ENCODE measurements around the gene GADD45G. TPM values are rescaled to one million over a fixed set of nuclear protein-coding genes. Genes with fewer than 3 reads are reported as not detected.

The GADD45G gene
- total RNA-seq, 1 experiment from 2014 or later = 10.6 TPM

- no peak for TF ChIP-seq GRHL2 (CRISPR knock-in tag; IDR thresholded peaks at IDR 0.05; ENCODE audit: insufficient replicate concordance, severe bottlenecking)
- TF ChIP-seq CBFB (CRISPR knock-in tag; IDR thresholded peaks at IDR 0.05; ENCODE audit: low read depth) = no peak
- no peak for TF ChIP-seq ELF4 (CRISPR knock-in tag; IDR thresholded peaks at IDR 0.05; ENCODE audit: low read depth)
- TF ChIP-seq ZBTB21 (CRISPR knock-in tag; IDR thresholded peaks at IDR 0.05; ENCODE audit: borderline replicate concordance) = no peak
- TF ChIP-seq NR3C1 (CRISPR knock-in tag; conservative IDR thresholded peaks at IDR 0.05; ENCODE audit: low read depth) = no peak
- TF ChIP-seq, protein P1, sequence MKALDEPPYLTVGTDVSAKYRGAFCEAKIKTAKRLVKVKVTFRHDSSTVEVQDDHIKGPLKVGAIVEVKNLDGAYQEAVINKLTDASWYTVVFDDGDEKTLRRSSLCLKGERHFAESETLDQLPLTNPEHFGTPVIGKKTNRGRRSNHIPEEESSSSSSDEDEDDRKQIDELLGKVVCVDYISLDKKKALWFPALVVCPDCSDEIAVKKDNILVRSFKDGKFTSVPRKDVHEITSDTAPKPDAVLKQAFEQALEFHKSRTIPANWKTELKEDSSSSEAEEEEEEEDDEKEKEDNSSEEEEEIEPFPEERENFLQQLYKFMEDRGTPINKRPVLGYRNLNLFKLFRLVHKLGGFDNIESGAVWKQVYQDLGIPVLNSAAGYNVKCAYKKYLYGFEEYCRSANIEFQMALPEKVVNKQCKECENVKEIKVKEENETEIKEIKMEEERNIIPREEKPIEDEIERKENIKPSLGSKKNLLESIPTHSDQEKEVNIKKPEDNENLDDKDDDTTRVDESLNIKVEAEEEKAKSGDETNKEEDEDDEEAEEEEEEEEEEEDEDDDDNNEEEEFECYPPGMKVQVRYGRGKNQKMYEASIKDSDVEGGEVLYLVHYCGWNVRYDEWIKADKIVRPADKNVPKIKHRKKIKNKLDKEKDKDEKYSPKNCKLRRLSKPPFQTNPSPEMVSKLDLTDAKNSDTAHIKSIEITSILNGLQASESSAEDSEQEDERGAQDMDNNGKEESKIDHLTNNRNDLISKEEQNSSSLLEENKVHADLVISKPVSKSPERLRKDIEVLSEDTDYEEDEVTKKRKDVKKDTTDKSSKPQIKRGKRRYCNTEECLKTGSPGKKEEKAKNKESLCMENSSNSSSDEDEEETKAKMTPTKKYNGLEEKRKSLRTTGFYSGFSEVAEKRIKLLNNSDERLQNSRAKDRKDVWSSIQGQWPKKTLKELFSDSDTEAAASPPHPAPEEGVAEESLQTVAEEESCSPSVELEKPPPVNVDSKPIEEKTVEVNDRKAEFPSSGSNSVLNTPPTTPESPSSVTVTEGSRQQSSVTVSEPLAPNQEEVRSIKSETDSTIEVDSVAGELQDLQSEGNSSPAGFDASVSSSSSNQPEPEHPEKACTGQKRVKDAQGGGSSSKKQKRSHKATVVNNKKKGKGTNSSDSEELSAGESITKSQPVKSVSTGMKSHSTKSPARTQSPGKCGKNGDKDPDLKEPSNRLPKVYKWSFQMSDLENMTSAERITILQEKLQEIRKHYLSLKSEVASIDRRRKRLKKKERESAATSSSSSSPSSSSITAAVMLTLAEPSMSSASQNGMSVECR (CRISPR knock-in tag; IDR thresholded peaks at IDR 0.05; ENCODE audit: borderline replicate concordance) = no peak
- TF ChIP-seq, protein P2, sequence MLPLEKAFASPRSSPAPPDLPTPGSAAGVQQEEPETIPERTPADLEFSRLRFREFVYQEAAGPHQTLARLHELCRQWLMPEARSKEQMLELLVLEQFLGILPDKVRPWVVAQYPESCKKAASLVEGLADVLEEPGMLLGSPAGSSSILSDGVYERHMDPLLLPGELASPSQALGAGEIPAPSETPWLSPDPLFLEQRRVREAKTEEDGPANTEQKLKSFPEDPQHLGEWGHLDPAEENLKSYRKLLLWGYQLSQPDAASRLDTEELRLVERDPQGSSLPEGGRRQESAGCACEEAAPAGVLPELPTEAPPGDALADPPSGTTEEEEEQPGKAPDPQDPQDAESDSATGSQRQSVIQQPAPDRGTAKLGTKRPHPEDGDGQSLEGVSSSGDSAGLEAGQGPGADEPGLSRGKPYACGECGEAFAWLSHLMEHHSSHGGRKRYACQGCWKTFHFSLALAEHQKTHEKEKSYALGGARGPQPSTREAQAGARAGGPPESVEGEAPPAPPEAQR (CRISPR knock-in tag; IDR thresholded peaks at IDR 0.05) = no peak
- TF ChIP-seq ZNF425 (CRISPR knock-in tag; conservative IDR thresholded peaks at IDR 0.05) = no peak
- TF ChIP-seq ATF3 (CRISPR knock-in tag; conservative IDR thresholded peaks at IDR 0.05) = no peak
Measured at GRCh38 chr9:89615661-89616060, 10.8 kb downstream of the GADD45G start (continued).

DNA sequence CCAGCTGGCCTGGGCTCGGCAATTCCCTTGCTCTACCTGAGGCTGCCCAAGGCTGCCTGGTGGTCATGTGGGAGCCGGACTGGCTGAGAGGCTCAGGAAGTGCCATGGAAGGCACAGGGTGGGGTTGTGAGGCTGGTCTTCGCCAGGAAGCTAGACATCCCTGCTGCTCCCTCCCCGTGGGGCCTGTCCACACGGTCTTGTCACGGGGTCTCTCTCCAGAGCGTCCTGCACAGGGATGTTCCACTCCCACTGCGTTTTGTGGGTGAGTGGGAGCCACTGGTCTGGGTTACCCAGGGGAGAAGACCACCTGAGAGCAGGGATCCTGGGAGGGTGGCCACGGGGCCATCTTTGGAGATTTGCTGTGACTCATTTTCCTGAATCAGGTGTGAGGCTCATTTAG is 11.6 kb downstream of the GADD45G start:
- peaks cover 9% of the 10 kb centered on the region for H3K9me3 Mint-ChIP-seq
- H3K27me3 Mint-ChIP-seq (ENCODE audit: low read depth) = peaks cover 8% of the 10 kb centered on the region
- H3K27ac Mint-ChIP-seq = no peak overlapping the region
- DNase-seq (ENCODE audit: low spot score) (no peak), ATAC-seq (no peak)
- peaks cover 24% of the 10 kb centered on the region for H3K4me1 Mint-ChIP-seq
- POLR2A ChIA-PET = interaction anchor here (1.9 kb wide), 1 partner anchor 12 kb away, joined by 7 read pairs; the partner anchor contains the start of gene GADD45G
- H3K36me3 Mint-ChIP-seq = peaks cover 12% of the 10 kb centered on the region
- CTCF ChIA-PET = interaction anchor here (0.6 to 2.1 kb wide), 3 partner anchors 13 to 198 kb away, joined by 3 to 14 read pairs (median 4); no protein-coding TSS in a partner anchor
- no peak for TF ChIP-seq NFE2L1 (CRISPR knock-in tag; IDR thresholded peaks at IDR 0.05)
- TF ChIP-seq TEAD4 (CRISPR knock-in tag; IDR thresholded peaks at IDR 0.05) = no peak
- no peak overlapping the region for H3K4me3 Mint-ChIP-seq

DNA sequence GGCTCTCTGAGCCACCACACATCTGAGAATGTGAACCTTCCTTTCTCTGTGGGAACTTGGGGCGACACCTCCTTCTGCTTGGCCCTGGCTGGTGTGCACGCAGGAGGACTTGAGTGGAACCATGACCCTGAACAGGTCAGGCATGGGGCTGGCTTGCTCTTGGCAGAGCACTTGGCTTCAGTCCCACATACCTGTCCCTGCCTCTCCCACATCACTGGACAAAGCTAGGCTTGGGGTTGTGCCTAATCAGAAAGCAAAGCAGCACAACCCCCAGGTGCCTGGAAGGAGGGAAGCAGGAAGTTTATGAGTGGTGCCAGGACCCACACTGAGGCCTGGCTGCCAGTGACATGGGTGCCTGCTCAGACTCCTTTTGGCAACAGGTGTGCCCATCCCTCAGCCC is 13.2 kb downstream of the GADD45G start:
- Mint-ChIP-seq H3K4me1 (peaks cover 36% of the 10 kb centered on the region), H3K27ac (no peak overlapping the region), H3K9me3 (no peaks in the 10 kb centered on the region), H3K27me3 (ENCODE audit: low read depth) (no peaks in the 10 kb centered on the region; the same call in 1 of the 2 replicates), H3K4me3 (no peak overlapping the region), H3K36me3 (peaks cover under 1% of the 10 kb centered on the region; the same call in 1 of the 2 replicates)
- DNase-seq (ENCODE audit: low spot score) (no peak), ATAC-seq (no peak)
- ChIA-PET POLR2A (no interaction called here), CTCF (interaction anchor here (0.5 to 1.5 kb wide), 3 partner anchors 14 to 36 kb away, joined by 3 read pairs; no protein-coding TSS in a partner anchor)
- TF ChIP-seq FOXP1 (CRISPR knock-in tag; IDR thresholded peaks at IDR 0.05; ENCODE audit: borderline replicate concordance) (no peak), MYBL2 (CRISPR knock-in tag; IDR thresholded peaks at IDR 0.05) (no peak), CBFB (CRISPR knock-in tag; IDR thresholded peaks at IDR 0.05; ENCODE audit: low read depth) (no peak), NFATC4 (CRISPR knock-in tag; IDR thresholded peaks at IDR 0.05) (no peak), ZNF532 (CRISPR knock-in tag; IDR thresholded peaks at IDR 0.05; ENCODE audit: borderline replicate concordance) (no peak), NR1H2 (CRISPR knock-in tag; IDR thresholded peaks at IDR 0.05) (no peak)
